SKM-1 treated with dmso at 0.1 percent for 144 hours (cell line): ENCODE results near the gene LBHD1.
"Not testable (repeated sequence)": the region's sequence is repeated elsewhere in the genome, so short reads cannot be mapped to it uniquely, and the experiment has no call there.

Source experiments
- DNase-seq: peaks from one replicate; lab custom pipeline; 2025; ENCODE audit not compliant: unreplicated experiment; lab: John Stamatoyannopoulos, UW

The LBHD1 gene

DNA sequence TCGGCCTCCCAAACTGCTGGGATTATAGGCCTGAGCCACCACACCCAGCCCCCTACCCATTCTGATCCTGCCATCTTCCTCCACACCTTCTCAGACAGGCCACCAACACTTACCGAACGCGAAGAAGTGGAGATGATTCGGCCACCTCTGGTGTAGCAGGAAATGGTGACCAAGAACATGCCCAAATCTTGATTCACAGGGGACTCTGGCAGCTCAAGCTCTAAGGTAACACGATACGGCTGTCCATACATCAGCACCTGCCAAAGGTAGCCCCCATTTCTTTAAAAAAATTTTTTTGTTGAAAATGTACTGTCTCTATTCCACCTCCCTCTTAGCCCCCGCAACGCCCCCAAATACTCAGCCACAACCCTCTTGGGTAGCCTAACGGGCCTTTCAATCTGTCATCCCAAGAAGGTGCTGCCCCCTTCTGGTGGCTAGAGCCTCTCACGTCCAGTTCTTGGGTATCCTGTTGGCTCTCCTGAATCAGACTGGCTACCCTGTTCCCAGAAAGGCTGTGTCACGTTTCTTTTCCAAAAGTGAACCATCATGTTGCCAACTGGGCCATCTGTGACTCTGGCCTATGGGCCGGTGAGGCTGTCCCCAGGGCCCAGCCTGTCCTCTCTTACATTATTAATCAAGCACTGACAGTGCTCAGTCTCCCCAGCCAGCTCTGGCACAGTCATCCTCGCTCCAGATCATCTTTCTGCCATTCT, 22.5 kb upstream of the LBHD1 start:
- peak; percentile 63 for DNase-seq

DNA sequence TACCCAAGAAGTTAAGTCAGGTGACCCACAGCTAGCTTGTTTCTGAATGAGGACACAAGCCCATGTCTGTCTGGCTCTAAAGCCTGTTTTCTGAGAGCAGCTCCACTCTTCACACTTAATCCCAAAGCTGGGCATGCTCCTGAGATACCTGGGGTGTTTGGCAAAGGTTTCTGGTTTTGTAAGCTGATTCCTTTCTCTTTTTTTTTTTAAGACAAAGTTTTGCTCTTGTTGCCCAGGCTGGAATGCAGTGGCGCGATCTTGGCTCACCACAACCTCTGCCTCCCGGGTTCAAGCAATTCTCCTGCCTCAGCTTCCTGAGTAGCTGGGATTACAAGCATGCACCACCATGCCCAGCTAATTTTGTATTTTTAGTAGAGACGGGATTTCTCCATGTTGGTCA, 21.6 kb upstream of the LBHD1 start:
- DNase-seq = not testable (repeated sequence)

DNA sequence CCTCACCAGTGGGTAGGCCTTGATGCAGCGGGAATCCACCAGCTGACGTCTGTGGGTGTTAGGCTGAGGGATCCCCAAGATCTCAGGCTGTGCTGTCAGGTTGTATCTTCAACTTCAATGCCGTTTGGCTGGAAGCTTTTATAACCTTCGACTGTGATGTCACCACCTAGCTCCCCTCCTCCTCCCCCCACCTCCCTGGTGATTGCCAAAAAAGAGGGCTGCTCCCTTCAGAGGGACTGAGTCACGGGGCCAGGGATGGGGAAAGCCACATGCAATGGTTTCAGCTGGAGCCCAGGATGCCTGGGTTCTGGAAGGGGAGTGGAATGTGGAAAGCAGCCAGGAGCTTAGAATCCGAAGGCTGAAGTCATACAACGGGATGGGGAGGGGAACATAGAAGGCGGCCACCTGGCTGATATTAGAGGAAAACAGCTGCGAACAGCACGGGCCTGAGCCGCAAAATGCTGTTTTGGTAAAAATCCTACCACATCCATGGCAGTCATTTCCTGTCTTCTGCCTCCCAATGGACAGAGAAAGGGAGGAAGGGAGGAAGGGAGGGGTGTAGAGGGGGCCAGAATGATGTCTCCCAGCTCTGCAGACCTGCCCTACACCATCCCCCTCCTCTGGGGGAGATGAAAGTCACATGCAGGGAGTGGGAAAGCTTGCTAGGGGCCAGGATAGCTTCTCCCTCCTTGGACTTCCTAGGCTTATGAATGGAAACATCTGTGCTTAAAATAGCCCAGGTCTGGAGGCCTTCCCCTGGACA, 17.5 kb upstream of the LBHD1 start, which contains the start of gene LRRN4CL:
Gene LRRN4CL (minus strand): TSS at position 110 of the 763 bp plus-strand sequence. CDS start 1,022 bp downstream, outside the sequence.
- DNase-seq = no peak

DNA sequence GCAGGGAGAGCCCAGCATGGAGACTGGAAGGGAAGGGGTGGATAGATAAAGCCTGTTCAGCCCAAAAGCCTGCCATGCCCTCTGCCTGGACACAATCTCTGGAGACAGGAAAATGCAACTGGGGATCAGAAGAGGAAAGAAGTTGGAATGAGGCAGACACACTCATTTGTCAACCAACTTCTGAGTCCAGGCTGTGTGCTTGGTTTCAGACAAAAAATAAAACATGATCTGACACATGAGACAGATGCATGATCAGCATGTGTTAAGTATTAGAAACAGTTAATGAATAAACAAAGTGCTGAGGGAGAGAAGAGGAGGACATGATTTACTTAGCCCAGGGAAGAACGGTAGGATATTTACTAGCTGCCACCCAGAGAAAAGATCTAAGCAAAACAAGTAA, 16.4 kb upstream of the LBHD1 start:
- no peak for DNase-seq

DNA sequence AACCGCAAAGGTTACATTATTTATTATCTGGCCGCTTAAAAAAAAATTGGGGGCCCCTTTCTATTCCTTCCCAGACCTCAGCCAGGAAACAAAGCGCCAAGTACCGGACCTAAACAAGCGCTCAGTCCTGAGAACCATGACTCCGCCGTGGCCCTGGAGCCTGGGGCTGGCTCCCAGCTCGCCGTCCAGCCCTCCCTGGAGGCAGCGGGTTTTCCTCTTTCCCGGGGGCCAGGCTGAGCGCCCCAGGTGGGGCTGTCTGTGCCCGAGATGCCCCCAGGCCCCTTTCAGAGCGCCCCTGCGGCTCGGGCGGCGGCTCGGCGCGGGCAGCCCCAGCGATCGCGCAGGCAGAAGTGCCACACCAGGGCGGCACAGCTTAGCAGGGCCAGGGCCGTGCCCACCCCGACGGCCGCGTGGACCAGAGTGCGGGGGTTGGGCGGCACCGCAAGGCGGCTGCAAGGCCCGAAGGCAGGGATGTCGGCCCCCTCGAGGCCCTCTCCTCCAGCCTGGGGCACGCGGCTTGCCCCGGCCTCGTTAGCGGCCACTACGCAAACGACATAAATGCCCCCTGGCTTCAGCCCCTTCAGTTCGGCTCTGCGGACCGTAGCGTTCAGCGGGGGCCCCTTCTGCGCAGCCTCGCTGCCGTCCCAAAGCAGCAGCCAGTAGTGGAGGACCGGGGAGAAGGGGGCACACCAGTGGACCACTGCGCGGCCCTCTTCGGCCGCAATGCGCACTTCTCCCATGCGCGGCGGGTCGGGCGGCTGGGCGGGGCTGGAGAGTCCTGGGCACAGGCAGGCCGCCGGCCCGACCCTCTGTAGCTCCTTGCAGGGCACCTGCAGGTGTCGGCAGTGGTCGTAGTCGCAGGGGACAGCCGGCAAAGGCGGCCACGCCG, 15.7 kb upstream of the LBHD1 start:
- DNase-seq = no peak

DNA sequence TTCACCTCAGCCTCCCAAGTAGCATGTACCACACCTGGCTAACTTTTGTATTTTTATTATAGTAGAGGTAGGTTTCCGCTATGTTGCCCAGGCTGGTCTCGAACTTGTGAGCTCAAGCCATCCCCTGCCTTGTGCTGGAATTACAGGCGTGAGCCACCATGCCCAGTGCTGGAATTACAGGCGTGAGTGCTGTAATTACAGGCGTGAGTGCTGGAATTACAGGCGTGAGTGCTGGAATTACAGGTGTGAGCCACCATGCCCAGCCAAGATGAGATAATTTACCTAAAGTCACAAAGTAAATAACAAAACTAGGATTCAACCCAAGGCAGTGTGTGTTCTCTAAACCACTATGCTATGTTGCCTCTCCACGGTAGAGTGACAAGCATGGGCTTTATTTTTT, 10.5 kb upstream of the LBHD1 start:
- no peak for DNase-seq

DNA sequence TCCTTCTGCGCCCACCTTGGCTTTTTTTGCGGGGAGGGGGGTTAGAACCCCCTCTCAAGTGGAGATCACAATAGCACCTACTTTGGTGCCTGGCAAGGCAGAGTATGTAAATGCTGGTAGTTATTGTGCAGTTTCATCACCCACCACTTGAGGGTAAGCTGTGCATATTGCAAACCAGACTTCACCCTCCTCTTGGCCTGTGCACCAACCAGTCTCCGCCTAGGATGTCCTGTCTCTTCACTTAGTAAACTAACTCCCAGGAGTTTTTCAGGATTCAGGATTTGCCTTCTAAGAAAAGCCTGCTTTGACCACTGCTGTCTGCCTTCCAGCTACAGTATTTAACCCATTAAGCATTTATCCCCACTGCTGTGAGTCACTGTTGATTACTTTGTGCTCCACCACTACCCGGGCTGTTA, 8.8 kb upstream of the LBHD1 start:
- DNase-seq = peak; percentile 68

DNA sequence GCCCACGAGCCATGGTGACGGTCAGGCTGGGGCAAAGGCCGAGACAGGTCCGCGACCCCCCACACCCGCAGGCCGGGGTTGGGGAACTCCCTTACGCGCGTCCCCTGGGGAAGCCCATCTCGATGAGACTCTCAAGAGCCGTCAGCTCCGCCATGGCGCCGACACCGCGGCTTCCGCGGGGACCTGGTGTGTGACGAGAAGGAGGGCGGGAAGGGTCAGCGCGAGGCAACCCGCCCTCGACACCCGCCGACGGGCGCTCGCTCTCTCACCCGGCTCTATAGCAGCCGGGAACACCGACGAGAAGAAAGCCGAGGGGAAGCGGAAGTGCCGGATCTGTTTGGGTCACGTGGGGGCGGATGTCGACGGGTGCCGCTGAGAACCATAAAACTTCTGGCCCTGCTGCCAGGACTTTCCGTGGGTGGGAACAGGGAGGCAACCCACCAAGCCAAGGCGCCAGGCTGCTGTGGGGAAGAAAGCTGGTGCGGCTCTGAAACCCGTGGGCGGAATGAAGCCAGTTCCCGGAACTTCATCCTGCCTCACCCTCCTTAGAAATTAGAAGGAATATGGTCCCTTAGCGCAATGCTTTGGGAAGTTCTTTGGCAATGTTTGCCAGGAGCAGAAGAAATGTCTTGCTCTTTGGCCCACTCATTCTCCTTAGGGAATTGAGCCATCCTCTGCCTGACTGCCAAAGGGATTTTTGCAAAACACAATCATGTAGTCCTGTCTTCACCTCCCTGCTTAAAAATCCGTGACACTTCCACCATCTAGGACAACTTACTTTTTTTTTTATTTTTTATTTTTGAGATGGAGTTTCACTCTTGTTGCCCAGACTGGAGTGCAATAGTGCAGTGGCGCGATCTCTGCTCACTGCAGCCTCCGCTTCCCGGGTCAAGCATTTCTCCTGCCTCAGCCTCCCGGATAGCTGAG, 7.0 kb upstream of the LBHD1 start, which contains the start of gene UBXN1:
Gene UBXN1 (minus strand): TSS at position 304 of the 927 bp plus-strand sequence. CDS start 150 bp downstream, at position 154.
- peak; percentile 81 for DNase-seq

DNA sequence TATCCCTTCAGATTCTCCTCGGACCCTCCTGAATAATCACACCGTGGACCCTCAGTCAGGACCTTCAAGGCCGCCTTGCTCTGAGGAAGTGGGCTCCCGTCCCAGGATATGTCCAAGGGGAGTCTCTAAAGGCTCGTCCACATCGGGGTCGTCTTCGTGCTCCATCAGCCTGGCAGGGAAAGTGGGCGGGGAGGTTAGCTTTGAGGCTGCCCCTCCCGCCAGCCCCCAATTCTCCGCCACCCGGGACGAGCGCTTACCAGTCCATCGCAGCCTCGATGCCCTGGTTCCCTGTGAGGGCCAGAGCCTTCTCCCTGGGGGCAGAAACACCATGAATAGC, 6.3 kb upstream of the LBHD1 start:
- DNase-seq = no peak

DNA sequence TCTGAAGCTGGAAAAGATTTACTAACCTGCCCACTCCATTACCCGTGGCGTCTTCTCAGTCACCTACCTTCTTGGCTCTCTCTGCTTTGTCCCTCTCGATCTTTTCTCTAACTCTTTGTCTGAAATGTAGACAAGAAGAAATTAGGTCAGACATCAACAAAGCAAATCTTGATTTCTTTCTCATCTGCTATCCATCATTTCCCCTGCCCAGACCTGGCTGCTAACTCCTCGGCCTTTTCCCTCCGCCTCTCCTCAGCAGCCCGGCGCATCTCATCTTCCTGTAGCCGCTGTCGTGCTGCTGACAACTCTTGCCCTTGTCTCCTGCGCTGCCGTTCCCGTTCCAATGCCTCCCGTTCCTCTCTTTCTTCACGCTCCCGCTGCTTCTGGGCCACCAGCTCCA, 5.6 kb upstream of the LBHD1 start:
- no peak for DNase-seq

DNA sequence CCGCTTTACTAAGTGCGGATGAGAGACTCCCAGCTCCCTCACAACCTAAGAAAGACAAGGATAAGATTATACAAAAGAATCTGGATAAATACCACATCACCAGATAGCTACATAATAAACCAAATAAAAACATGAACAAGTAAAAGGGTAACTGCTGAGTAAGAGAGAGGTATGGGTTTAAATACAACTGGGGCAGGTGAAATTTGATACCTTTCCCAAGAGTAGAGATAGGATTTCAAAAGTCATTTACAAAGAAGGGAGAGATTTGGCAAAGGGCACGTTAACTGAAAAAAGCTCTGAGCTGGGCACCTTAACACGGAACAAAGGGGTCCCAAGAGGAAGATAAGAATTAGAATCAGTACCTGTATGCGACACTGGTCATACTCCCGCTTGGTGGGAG, 5.1 kb upstream of the LBHD1 start:
- no peak for DNase-seq

DNA sequence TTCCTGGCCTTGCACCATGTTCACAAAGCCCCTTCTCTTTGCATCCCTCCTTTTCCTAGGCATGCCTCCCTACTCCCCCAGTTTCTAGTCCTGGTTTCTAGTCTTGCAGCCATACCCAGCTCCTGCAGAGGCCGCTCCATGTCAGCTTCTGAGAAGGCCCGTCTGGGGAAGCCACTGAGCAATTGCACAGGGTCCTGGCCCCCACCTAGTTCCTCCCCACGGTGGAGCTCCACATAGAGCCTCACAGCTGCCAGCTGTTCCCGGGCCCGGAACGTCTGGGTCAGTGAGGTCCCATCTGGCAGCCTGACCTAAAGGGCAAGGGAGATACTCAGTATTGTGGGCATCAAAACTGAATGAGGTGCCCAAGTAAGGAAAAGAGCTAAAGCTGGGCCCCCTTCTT, 4.6 kb upstream of the LBHD1 start:
- no peak for DNase-seq

DNA sequence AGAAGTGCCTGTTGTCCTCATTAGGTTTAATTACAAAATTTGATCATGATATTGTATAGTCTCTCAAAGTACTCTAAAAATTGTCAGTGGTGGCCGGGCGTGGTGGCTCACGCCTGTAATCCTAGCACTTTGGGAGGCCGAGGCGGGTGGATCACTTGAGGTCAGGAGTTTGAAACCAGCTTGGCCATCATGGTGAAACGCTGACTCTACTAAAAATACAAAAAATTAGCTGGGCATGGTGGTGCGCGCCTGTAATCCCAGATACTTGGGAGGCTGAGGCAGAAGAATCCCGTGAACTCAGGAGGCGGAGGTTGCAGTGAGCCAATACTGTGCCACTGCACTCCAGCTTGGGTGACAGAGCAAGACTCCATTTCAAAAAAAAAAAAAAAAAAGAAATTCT, 3.3 kb upstream of the LBHD1 start:
- DNase-seq = not testable (repeated sequence)

DNA sequence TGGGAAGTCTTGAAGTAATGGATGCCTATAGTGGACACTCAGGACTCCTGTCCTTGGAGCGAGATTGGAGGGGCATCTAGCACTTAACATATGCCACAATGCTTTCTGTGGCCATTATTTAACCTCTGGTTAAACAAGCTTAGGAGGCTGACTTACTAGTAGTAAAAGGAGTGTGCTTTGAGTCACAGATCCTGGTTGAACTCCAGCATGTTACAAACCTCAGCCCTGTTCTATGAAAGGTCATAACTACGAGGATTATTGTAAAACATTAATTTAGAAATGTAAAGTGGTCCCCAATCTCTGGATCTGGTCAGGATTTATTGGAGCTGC, 1.1 kb upstream of the LBHD1 start:
- DNase-seq = no peak

DNA sequence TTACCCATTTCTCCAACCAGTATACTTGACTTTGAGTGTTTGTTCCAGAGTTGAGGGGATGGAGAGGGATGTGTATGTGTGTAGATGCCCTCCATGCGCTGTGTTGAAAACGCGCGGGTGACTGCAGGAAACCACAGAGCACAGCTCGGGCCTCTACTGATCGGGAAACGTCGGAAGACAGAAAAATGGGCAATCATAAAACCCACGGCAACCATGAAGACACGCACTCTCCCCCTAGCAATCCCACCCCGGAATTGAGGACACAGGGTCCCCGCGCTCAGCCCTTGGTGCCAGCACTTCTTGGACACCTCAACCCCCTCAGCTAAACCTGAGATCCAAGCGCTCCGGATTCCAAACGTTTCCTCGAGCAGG, 845 bp downstream of the LBHD1 start:
- peak; percentile 42 for DNase-seq

DNA sequence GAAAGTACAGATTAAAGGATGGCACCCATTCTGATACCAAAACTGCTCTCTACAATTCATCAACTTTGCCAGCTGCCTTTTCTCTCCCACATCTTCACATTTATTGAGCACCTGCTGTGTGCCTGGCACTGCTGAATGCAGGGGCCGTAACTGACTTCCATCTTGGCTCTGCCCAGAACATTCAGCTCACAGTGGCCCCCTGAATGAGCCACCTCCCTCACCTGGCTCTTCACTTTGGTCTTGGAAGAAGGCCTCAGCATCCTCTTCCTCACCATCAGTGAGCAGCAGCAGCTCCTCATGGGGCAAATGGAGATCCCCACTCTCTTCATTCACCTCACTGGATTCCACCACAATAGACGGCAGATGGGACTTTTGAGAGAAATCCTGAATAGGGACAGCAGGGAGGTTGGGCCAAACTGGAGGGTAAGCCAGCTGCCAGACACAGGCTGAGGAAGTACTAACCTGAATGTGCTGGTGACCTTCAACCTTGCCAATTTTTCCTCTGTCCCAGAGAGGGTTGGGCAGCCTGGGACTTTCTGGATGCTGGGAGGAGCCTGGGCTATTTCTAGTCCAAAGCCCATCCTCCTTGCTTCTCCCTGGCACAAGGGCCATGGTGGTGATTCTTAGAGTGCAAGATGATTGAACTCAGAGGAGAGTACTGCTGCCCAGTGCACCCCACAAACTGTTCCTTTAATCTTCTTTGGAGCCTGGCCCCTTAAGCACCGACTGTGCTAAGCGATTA, 2.5 kb downstream of the LBHD1 start:
- DNase-seq = no peak

DNA sequence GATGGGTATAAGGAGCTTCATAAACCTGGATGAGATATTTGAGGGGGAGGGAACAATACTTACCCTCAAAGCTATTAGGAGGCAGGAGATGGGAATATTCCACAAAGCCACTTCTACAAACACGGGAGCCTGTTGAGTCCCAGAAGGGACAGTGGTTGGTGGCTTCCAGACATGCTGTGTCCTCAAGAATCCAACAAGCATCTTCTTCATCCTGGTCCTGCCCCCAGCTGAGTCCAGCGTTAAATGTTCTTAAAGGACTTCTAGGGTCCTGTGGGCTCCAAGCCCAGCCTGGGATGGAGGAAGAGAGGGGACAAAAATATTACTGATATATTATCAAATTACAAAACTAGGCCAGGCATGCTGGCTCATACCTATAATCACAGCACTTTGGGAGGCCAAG, 4.6 kb downstream of the LBHD1 start:
- no peak for DNase-seq

DNA sequence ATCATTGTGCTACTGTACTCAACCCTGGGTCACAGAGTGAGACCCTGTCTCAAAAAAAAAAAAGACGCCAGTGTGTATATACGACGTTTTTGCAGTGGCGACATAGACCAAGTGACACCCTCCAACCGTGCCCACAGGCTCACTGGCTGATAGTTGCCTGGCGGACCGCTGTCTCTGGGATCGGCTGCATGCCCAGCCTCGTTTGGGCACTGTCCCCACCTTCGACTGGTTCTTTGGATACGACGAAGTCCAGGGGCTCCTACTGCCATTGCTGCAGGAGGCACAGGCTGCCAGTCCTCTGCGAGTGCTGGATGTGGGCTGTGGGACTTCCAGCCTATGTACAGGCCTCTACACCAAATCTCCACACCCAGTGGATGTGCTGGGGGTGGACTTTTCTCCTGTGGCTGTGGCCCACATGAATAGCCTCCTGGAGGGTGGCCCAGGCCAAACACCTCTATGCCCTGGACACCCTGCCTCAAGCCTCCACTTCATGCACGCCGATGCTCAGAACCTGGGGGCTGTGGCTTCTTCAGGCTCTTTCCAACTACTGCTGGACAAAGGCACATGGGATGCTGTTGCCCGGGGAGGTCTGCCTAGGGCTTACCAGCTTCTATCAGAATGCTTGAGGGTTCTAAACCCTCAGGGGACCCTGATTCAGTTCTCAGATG, 5.7 kb downstream of the LBHD1 start:
- DNase-seq = no peak

DNA sequence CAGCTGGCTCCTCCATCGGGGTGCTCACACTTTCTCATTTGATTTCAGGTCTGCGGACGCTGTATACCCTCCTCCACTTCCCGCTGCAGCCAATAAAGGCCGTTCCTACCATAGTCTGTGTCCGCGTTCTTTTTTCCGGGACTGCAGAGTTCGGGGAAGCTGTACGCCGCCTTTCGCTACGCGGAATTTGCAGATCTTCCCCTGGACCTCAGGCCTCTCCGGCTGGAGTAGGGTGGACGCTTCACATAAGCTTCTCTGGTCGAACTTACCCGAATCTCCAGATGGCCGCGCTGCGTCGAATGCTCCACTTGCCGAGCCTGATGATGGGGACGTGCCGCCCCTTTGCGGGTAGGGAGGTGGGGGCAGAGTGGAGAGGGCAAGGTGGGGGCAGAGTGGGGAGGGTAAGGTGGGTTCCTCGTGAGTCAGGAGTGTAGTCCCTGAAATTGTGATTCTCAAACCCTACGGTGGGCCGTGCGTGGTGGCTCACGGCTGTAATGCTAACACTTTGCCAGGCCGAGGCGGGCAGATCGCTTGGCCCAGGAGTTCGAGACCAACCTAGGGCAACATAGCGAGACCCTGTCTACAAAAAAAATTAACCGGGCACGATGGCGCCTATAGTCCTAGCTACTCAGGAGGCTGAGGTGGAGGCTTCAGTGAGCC, 6.3 kb downstream of the LBHD1 start:
- peak; percentile 43 for DNase-seq
